GM18907 (cell line): Measurements from ENCODE around the gene LAIR1.
"Not testable (repeated sequence)": the region's sequence is repeated elsewhere in the genome, so short reads cannot be mapped to it uniquely, and the experiment has no call there.

ENCODE experiments used
- ATAC-seq: cut with Tn5 transposase; IDR thresholded peaks from one replicate; pipeline ENCODE4 v1.9.1; 2021; ENCODE audit warnings: mild to moderate bottlenecking, moderate library complexity; ENCODE audit not compliant: unreplicated experiment

The LAIR1 gene

GRCh38 chr19:54379187-54379678 is 14.5 kb upstream of the LAIR1 start:
- ATAC-seq: no peak

DNA sequence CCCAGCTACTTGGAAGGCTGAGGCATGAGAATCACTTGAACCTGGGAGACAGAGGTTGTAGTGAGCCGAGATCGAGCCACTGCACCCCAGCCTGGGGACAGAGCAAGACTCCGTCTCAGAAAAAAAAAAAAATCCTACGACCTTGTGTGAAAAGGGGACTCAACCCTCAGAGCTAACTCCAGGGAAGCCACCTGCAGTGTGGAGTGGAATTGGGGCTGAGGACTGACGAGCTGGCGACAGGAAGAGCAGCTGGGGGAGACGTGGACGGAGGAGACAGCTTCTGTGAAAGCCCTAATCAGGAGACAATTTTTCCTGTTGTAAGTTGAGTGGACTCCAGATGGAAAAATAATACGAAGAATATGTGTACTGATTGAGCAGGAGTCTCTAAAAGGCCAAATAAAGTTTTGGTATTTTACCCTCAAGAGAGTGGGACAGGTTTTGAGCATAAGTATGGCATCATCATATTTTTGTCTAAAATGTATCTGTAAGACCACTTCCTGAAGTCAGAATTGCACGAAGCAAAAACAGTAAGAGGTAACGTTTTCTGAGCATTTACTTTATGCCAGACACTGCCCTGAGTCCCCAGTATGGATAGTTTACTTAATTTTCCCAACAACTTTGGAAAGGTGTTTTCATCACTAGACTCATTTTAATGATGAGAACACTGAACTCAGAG is 12.0 kb upstream of the LAIR1 start:
- ATAC-seq: no peak

- ATAC-seq: not testable (repeated sequence)
These were observed 10.6 kb upstream of the LAIR1 start for GRCh38 chr19:54375181-54375938.

- ATAC-seq: no peak
These were observed 9.3 kb upstream of the LAIR1 start for GRCh38 chr19:54373781-54374631.

GRCh38 chr19:54371453-54371852 is 6.7 kb upstream of the LAIR1 start:
- not testable (repeated sequence) for ATAC-seq

- not testable (repeated sequence) for ATAC-seq
These were observed 5.7 kb upstream of the LAIR1 start for GRCh38 chr19:54370434-54370796.

DNA sequence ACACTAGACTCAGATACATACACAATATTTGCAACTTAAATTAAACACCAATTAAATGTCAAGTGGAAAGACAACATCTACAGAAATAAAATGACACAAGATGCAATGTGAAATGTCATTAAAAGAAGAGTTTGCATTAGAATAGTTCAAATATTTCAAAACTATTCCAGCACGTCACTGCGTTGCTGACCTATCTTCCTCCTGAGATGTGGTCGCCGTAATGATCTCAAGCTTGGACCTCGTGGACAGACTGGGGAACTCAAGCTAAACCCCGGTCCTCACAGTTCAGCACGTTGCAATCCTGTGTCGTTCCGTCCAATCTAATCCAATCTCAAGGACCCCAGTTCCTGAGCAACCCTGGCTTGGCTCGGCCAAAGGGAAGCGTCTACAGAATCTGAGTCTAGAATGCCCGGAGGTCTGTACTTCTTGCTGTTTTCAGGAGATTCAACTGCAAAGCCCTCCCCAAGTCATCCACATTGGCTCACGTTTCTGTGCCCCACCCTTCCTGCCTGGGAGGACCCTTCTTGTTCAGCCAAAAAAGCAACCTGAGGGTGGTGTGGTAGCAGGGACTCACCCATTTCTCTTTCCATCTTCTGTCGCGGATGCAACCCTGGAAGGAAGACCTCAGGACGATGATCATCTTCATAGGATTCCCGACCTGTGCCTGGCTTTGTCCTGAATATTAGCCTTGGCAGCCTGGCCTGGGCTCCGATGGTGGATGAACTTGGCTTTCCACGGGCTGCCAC is 5.1 kb upstream of the LAIR1 start:
- ATAC-seq: not testable (repeated sequence)

DNA sequence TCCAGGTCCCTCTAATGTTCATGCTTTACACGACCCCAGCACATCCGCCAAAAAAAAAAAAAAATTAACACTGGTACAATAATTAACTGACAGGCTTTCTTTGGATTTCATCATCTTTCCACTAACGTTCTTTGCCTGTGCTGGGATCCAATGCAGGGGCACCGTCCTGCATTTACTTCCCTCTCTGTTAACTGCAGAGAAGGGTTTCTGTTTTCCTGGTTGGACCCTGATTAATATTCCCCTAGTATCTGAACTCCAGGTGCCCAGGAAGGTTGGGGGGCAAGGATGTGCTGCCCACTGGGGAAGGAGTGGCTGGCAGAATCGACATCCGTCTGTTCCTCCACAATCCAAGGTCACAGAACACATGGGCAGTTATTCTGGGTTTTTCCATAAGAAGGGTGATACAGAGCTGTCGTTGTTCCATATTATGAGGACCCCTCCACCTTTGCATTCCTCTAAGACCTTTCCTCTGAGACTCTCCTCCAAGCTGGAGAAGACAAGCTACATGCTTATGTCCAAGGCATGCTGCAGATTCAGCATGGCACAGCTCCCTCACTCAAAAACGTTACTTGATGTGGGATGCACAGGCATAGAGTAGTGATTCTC is 4.5 kb upstream of the LAIR1 start:
- ATAC-seq: no peak

DNA sequence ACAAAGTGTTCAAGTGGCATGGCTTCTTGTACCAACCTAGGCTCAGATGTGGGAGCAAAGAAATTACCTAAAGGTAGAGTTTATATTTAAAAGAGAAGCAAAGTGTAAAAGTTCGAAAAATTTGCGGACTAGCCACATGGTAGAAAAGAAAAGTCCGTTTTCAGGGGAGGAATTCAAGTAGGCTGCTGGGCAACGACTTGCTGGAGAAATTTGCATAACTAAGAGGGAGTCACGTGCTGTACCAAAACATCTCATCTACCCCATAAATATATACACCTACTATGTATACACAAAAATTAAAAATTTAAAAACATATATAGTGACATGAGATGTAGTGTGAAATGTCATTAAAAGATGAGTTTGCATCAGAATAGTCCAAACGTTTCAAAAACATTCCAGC is 2.1 kb upstream of the LAIR1 start:
- no peak for ATAC-seq

DNA sequence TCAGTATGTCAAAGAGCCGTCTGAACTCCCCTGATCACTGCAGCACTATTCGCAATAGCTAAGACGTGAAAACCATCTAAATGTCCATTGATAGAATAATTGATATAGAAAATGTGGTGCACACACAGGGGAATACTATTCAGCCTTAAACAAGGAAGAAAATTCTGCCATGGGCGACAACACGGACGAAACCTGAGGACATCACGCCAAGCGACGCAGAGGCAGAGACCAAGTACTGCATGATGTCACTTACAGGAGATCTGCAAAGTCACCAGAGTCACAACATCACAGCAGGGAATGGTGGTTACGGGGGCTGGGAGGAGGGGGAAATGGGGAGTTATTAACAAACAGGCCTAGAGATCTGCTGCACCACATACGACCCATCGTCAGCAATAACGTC is 1.1 kb upstream of the LAIR1 start:
- not testable (repeated sequence) for ATAC-seq

- not testable (repeated sequence) for ATAC-seq
These were observed 2.9 kb downstream of the LAIR1 start for GRCh38 chr19:54361680-54362422.

DNA sequence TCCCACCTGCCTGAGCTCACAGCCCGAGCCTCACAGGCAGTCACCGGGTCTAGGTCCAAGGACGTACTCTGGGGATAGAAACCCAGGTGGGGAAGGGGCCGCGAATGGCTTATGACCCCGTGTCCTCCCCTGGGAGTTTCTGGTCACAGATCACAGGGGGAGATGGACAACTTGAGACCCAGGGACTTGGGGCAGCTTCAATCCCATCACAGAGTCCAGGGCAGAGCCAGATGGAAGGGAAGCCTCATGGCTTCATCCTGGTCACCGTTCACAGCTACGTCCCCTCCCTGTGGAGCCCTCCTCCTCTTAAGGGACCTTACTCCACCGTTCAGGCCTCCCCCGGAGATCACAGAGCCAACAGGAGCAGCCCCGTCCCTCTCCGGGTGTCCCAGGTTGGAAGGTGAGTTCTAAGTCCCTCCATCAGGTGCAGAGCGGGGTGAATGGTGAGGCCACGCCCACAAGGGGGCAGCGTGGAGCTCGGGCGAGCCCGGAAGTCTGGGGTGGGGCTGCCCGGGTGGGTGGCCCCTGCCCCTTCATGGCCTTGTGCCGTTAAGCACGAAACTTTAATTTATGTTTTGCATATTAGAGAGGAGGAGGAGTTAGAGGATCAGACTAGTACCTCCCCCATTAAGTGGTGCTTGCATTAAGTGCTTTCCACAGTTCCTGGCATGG is 5.4 kb downstream of the LAIR1 start:
- ATAC-seq: peak; percentile 68

DNA sequence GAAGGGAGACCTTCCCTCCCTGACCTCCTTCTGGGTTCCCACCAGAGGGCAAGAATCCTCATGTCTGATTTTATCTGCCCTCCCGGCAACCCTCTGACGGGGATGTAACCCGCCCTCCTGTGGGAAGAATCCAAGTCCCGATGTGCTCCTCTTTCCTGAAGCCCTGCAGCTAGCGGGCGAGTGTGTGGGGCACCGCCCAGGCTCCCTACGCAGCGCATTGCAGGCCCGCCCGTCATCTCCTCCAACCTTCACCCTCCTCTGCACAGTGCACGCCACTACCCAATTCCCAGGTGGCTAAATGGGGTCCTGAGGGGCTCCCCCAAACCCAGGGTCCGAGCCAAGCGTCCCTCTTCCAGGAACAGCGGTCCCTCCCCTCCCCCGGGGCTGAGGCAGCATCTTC is 7.3 kb downstream of the LAIR1 start:
- ATAC-seq: no peak

DNA sequence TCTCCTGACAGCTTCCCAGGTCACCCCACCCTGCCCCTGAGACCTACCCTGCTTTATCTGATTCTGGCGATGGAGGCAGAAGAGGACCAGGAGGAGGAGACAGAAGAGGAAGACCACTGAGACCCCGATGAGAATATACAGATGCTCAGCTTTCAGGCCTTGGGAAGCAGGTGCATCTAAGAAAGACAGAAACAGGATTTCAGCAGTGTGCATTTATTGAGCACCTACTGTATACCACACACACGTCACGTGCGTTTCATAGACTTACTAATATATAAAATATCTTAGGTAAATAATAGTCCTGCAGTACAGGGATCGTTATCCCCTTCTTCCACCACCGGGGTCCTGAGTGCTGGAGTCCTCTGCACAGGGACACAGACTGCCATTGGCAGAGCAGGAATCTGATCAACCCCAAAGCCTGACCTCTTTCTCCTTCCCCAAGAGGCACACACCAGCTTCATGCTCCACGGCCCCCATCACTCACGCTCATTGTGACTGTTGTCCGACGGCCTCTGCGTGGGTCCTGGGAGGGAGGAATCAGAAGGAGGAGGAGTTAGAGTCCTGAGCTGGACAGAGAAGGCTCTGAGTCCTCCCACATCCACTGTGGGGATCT is 8.2 kb downstream of the LAIR1 start:
- ATAC-seq: no peak

DNA sequence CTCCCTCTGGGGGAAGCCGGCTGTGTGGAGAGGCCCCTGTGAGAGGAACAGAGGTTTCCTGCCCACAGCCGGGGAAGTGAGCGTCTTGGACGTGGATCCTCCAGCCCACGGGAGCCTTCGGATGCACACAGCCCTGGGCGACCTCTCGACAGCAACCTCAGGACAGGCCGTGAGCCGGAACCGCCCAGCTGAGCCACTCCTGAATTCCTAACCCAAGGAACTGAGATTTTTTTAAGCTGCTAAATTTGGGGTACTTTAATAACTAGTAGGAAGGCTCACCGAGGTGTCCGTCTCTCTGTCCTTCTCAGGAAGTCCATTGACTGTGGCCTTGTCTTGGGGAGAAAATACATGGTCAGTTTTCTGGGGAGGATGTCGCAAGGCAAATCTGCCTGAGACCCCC is 9.1 kb downstream of the LAIR1 start:
- ATAC-seq: no peak

GRCh38 chr19:54354761-54355160 is 10.0 kb downstream of the LAIR1 start:
- no peak for ATAC-seq

- no peak for ATAC-seq
These were observed 12.2 kb downstream of the LAIR1 start for GRCh38 chr19:54352546-54352945.

DNA sequence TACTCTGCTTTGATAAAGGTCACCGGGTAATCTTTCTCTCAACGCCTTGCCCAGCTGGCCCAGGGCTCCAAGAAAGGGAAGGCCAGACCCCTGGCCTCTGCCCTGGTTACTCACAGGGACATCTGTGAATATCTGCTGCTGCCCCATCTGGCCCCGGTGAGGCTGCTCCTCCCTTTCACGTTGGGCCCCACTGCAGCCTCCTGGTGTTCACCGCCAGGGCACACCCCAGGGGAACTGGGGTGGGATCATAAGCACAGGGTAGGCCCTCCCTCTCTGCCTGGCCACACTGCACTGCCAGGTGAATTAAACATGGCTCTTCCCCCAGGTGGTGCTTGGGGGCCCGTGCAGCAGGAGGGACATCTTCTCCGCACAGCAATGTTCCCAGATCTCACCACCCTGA is 12.7 kb downstream of the LAIR1 start:
- ATAC-seq: no peak

DNA sequence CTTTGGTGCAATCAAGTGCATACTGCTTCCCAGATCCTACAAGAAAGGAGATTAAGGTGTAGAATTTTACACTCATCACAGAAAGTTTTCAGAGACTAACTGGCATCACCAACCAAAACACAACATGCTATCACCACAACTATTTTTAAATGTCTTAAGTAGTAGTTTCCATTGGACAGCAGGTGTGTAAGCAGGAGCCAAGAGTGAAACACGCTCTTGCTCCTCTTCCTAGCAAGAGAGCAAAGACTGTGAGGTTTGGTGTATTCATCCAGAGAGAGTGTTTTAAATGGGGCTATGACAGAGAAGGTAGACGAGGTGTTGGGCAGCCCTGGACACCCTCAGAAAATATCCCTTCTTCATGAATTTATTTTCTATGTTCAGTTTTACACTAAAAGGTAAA is 13.3 kb downstream of the LAIR1 start:
- no peak for ATAC-seq
